H1 (cell line): ENCODE results near the gene CFAP221. TPM values are rescaled to one million over a fixed set of nuclear protein-coding genes. Genes with fewer than 3 reads are reported as not detected.

ENCODE experiments used
- CTCF ChIA-PET: fragments of 300-600 bp; sonication (Branson Sonifier 250); formaldehyde crosslinking; loops from one replicate; lab custom pipeline; 2021; ENCODE audit not compliant: partially characterized antibody; lab: Charles Lee
- POLR2A ChIA-PET: fragments of 300-600 bp; sonication (Branson Sonifier 250); formaldehyde crosslinking; loops from one replicate; lab custom pipeline; 2021; ENCODE audit warnings: inconsistent platforms; ENCODE audit not compliant: partially characterized antibody; lab: Charles Lee
- DNase-seq, 2 experiments: peaks; one replicate each; pipeline versions ENCODE4 v3.0.0 to v3.0.0-alpha.2; 2010 to 2022; ENCODE audit warnings: low spot score in 2 of 2, low read depth in 1 of 2, mixed read lengths in 1 of 2
- FAIRE-seq: peaks from 2 replicates; lab custom pipeline; 2011; peaks lifted over from hg19 to GRCh38; lab: Jason Lieb, UNC
- H2AFZ ChIP-seq: 2 replicates; pipeline ENCODE4 v1.8.1; 2012; ENCODE audit warnings: low read length, inconsistent platforms
- H2AK5ac ChIP-seq: 2 replicates; pipeline ENCODE4 v1.6.1; 2013; ENCODE audit warnings: low read depth, low read length
- H2BK120ac ChIP-seq: replicated peaks from 2 replicates; pipeline ENCODE3; 2013; ENCODE audit warnings: low read depth, low read length, inconsistent platforms
- H2BK12ac ChIP-seq: 2 replicates; pipeline ENCODE4 v1.6.1; 2013; ENCODE audit warnings: low read depth, low read length
- H2BK15ac ChIP-seq: 2 replicates; pipeline ENCODE4 v1.6.1; 2013; ENCODE audit warnings: low read length
- H2BK20ac ChIP-seq: 2 replicates; pipeline ENCODE4 v1.6.1; 2013; ENCODE audit warnings: low read length
- H2BK5ac ChIP-seq: 2 replicates; pipeline ENCODE4 v1.6.1; 2013; ENCODE audit warnings: low read depth, low read length
- H3K14ac ChIP-seq: 2 replicates; pipeline ENCODE4 v1.6.1; 2013; ENCODE audit warnings: inconsistent platforms; ENCODE audit not compliant: insufficient read length
- H3K18ac ChIP-seq: 2 replicates; pipeline ENCODE4 v1.6.1; 2013; ENCODE audit warnings: low read length; ENCODE audit errors: extremely low read depth
- H3K23ac ChIP-seq: 2 replicates; pipeline ENCODE4 v1.6.1; 2013; ENCODE audit warnings: inconsistent platforms; ENCODE audit not compliant: insufficient read length
- H3K23me2 ChIP-seq: 2 replicates; pipeline ENCODE4 v1.6.1; 2013; ENCODE audit warnings: low read depth, low read length
- H3K27ac ChIP-seq: 2 replicates; pipeline ENCODE4 v1.6.1; 2011; ENCODE audit warnings: low read depth, low read length, inconsistent platforms
- H3K27me3 ChIP-seq, 4 experiments: replicated peaks in 1 of 4; 1 replicate in 1 of 4; 2 replicates in 3 of 4; pipeline versions ENCODE4 v1.6.1 to v1.8.1; 2011 to 2013; ENCODE audit warnings: low read length in 3 of 4, mild to moderate bottlenecking in 3 of 4, inconsistent platforms in 2 of 4, mixed read lengths in 2 of 4, moderate library complexity in 1 of 4; ENCODE audit not compliant: control insufficient read depth in 3 of 4, insufficient read depth in 3 of 4; ENCODE audit errors: extremely low read depth in 1 of 4
- H3K36me3 ChIP-seq, 4 experiments: 2 replicates each; pipeline versions ENCODE4 v1.6.1 to v1.8.1; 2011 to 2013; ENCODE audit warnings: mild to moderate bottlenecking in 4 of 4, low read length in 3 of 4, moderate library complexity in 2 of 4, control low read depth in 1 of 4, inconsistent platforms in 1 of 4; ENCODE audit not compliant: insufficient read depth in 4 of 4, control insufficient read depth in 2 of 4
- H3K4ac ChIP-seq: replicated peaks from 2 replicates; pipeline ENCODE3; 2013; ENCODE audit warnings: low read length, low read depth, mixed read lengths, inconsistent platforms; ENCODE audit not compliant: insufficient read length
- H3K4me1 ChIP-seq, 4 experiments: replicated peaks in 1 of 4; 1 replicate in 1 of 4; 2 replicates in 3 of 4; pipeline versions ENCODE4 v1.6.1 to v1.8.1; 2011 to 2013; ENCODE audit warnings: low read length in 3 of 4, inconsistent platforms in 2 of 4, mixed read lengths in 1 of 4; ENCODE audit not compliant: insufficient read depth in 4 of 4, control insufficient read depth in 3 of 4
- H3K4me2 ChIP-seq, 2 experiments: 2 replicates each; pipeline versions ENCODE4 v1.6.1 to v1.8.1; 2011 to 2013; ENCODE audit warnings: low read depth in 2 of 2, low read length in 2 of 2, control low read depth in 1 of 2, inconsistent platforms in 1 of 2, mild to moderate bottlenecking in 1 of 2; ENCODE audit not compliant: insufficient read depth in 1 of 2
- H3K4me3 ChIP-seq, 4 experiments: fragments of 200-600, 300-600 bp in 1 of 4; sonication (generic), shearing (Covaris generic), sonication (Bioruptor Twin) in 1 of 4; 2 replicates each; pipeline versions ENCODE4 v1.5.1 to v1.8.1; 2011 to 2016; ENCODE audit warnings: low read length in 4 of 4, low read depth in 3 of 4, control low read depth in 2 of 4, inconsistent platforms in 2 of 4, mild to moderate bottlenecking in 2 of 4, mixed read lengths in 1 of 4, moderate library complexity in 1 of 4; ENCODE audit not compliant: insufficient read depth in 2 of 4; ENCODE audit errors: extremely low read depth in 1 of 4
- H3K56ac ChIP-seq: replicated peaks from 2 replicates; pipeline ENCODE3; 2013; ENCODE audit warnings: low read depth, mild to moderate bottlenecking, mixed read lengths, low read length, inconsistent platforms; ENCODE audit not compliant: insufficient read length
- H3K79me1 ChIP-seq: 2 replicates; pipeline ENCODE4 v1.6.1; 2013; ENCODE audit warnings: low read depth, low read length, control low read depth
- H3K79me2 ChIP-seq, 2 experiments: 2 replicates each; pipeline versions ENCODE4 v1.6.1 to v1.8.1; 2012 to 2013; ENCODE audit warnings: low read length in 2 of 2, mild to moderate bottlenecking in 2 of 2, inconsistent platforms in 1 of 2; ENCODE audit not compliant: insufficient read depth in 2 of 2, control insufficient read depth in 1 of 2
- H3K9ac ChIP-seq, 4 experiments: replicated peaks in 1 of 4; 1 replicate in 1 of 4; 2 replicates in 3 of 4; pipeline versions ENCODE4 v1.6.1 to v1.8.1; 2011 to 2013; ENCODE audit warnings: low read depth in 3 of 4, low read length in 3 of 4, control low read depth in 2 of 4, mild to moderate bottlenecking in 2 of 4, moderate library complexity in 2 of 4, inconsistent platforms in 1 of 4; ENCODE audit errors: extremely low read depth in 1 of 4
- H3K9me3 ChIP-seq, 2 experiments: 2 replicates each; pipeline versions ENCODE4 v1.6.1 to v1.8.1; 2012 to 2013; ENCODE audit warnings: mild to moderate bottlenecking in 2 of 2, moderate library complexity in 2 of 2, control low read depth in 1 of 2, inconsistent platforms in 1 of 2, low read depth in 1 of 2, low read length in 1 of 2, mixed read lengths in 1 of 2; ENCODE audit not compliant: insufficient read depth in 2 of 2
- H4K20me1 ChIP-seq, 2 experiments: replicated peaks in 1 of 2; 2 replicates each; pipeline versions ENCODE3 to v1.8.1; 2011 to 2013; ENCODE audit warnings: inconsistent platforms in 2 of 2, low read length in 2 of 2, mild to moderate bottlenecking in 1 of 2; ENCODE audit not compliant: insufficient read depth in 2 of 2, control insufficient read depth in 1 of 2
- H4K5ac ChIP-seq: 2 replicates; pipeline ENCODE4 v1.6.1; 2013; ENCODE audit warnings: low read length, low read depth, mixed read lengths, inconsistent platforms; ENCODE audit not compliant: insufficient read length
- H4K8ac ChIP-seq: 2 replicates; pipeline ENCODE4 v1.8.0; 2013; ENCODE audit warnings: mild to moderate bottlenecking, moderate library complexity, low read length, inconsistent platforms; ENCODE audit not compliant: insufficient read depth; ENCODE audit errors: extremely low read depth
- H4K91ac ChIP-seq: replicated peaks from 2 replicates; pipeline ENCODE3; 2013; ENCODE audit warnings: low read length, mixed read lengths, inconsistent platforms; ENCODE audit not compliant: insufficient read length
- MAFK ChIP-seq: IDR thresholded peaks from 2 replicates; pipeline ENCODE4 v1.6.1; 2012; ENCODE audit warnings: low read depth, mild to moderate bottlenecking, improper control_type of control experiment, low read length
- SIX5 ChIP-seq: IDR thresholded peaks from 2 replicates; pipeline ENCODE4 v1.6.1; 2011; ENCODE audit warnings: mild to moderate bottlenecking, low read depth, low read length
- SP1 ChIP-seq: IDR thresholded peaks from 2 replicates; pipeline ENCODE4 v1.6.1; 2011; ENCODE audit warnings: low read depth, low read length
- SUZ12 ChIP-seq: fragments of 200-600 bp; sonication (generic); IDR thresholded peaks from 2 replicates; pipeline ENCODE4 v1.6.1; 2012; ENCODE audit warnings: mild to moderate bottlenecking, inconsistent platforms, low read length, moderate library complexity, mixed read lengths
- TCF12 ChIP-seq: IDR thresholded peaks from 2 replicates; pipeline ENCODE4 v1.6.1; 2011; ENCODE audit warnings: low read depth, mild to moderate bottlenecking, low read length
- WGBS, 2 experiments: shearing (Covaris generic) in 1 of 2; methylation state at CpG; one replicate each; pipeline versions ENCODE4 v1.1.6 to v1.1.7; 2013 to 2015; ENCODE audit warnings: low lambda C conversion rate in 2 of 2, mixed read lengths in 2 of 2, inconsistent platforms in 1 of 2, low coverage in 1 of 2, missing lambda C conversion rate in 1 of 2; ENCODE audit not compliant: insufficient replicate concordance in 2 of 2, insufficient coverage in 1 of 2, insufficient read length in 1 of 2; ENCODE audit errors: extremely low coverage in 1 of 2, missing lambda C conversion rate in 1 of 2; 5-methylcytosine and 5-hydroxymethylcytosine counted together
- polyA plus RNA-seq, 7 experiments: library from polyadenylated mRNA; depleted of rRNA in 3 of 7; stranded (reverse) in 5 of 7; unstranded in 2 of 7; fragments of >200 nt in 5 of 7; fragments of 200-250 nt in 2 of 7; gene quantifications; 1 replicate in 5 of 7; 2 replicates in 1 of 7; 4 replicates in 1 of 7; pipeline versions ENCODE4 v1.2.1 to v1.2.3, GENCODE V29; 2011 to 2013; ENCODE audit warnings: missing spikeins in 2 of 7, mixed read lengths in 2 of 7
- total RNA-seq: library from RNA; stranded (reverse); fragmentation: NEBNext Ultra II Directional; extraction: Animal tissue kit (Norgen Biotek cat#: 25700); gene quantifications from 2 replicates; pipeline ENCODE4 v1.2.1, GENCODE V29; 2021

CFAP221 gene
- total and polyA plus RNA-seq, 2 of the 8 experiments (the other 6 are each of a cell fraction or from before 2014, with no cell fraction given): 0.14 to 0.71 TPM

- no peak overlapping the region for H4K5ac ChIP-seq
- no peaks in the 10 kb centered on the region for H3K36me3 ChIP-seq
- H3K27ac ChIP-seq: no peak overlapping the region
- no peak overlapping the region for H4K8ac ChIP-seq
- FAIRE-seq (no peak), DNase-seq (no peak)
- no peaks in the 10 kb centered on the region for H3K4me1 ChIP-seq
- no peak overlapping the region for H2BK5ac ChIP-seq
- no peaks in the 10 kb centered on the region for H3K9me3 ChIP-seq
- ChIA-PET POLR2A (no interaction called here), CTCF (interaction anchor here (0.7 to 3.7 kb wide), 3 partner anchors 22 to 32 kb away, joined by 3 to 10 read pairs (median 3); no protein-coding TSS in a partner anchor)
- H2BK12ac ChIP-seq: no peak overlapping the region
- no peaks in the 10 kb centered on the region for H3K79me1 ChIP-seq
- H2BK20ac ChIP-seq: no peak overlapping the region
- H3K79me2 ChIP-seq: no peaks in the 10 kb centered on the region
- H2BK120ac ChIP-seq: no peak overlapping the region
- no peak overlapping the region for H2AK5ac ChIP-seq
- no peak overlapping the region for H2BK15ac ChIP-seq
- H3K56ac ChIP-seq: no peak overlapping the region
- no peak overlapping the region for H3K4ac ChIP-seq
- no peaks in the 10 kb centered on the region for H3K27me3 ChIP-seq
- no peak overlapping the region for H3K18ac ChIP-seq
- no peak overlapping the region for H2AFZ ChIP-seq
- H3K4me2 ChIP-seq: no peak overlapping the region
- 91% methylated on average over 6 of the region's 6 CpGs; no CpG with 5 or more reads in 1 of the 2 experiments for WGBS, 2 experiments
- no peak overlapping the region for H4K91ac ChIP-seq
- H3K23ac ChIP-seq: no peak overlapping the region
- H4K20me1 ChIP-seq: no peaks in the 10 kb centered on the region
- no peak overlapping the region for H3K14ac ChIP-seq
- H3K9ac ChIP-seq: no peak overlapping the region
- H3K4me3 ChIP-seq: no peak overlapping the region
- no peak for TF ChIP-seq SUZ12
- TF ChIP-seq SP1: no peak
- TF ChIP-seq MAFK: no peak
- TF ChIP-seq TCF12: no peak
- no peak for TF ChIP-seq SIX5
- H3K23me2 ChIP-seq: no peaks in the 10 kb centered on the region
These were observed 35.5 kb upstream of the CFAP221 start for GRCh38 chr2:119508756-119509155.
